ENCODE data around the gene LAMC2. TPM values are rescaled to one million over a fixed set of nuclear protein-coding genes. Genes with fewer than 3 reads are reported as not detected.

The LAMC2 gene
- total and polyA plus RNA-seq, 7 donors, result 0.25 to 1.3 (median 0.99) TPM

GRCh38 chr1:183194527-183195141, 8.6 kb downstream of the LAMC2 start:
- Histone ChIP-seq H3K4me3 (no peak overlapping the region), H3K27ac (no peak overlapping the region), H3K27me3 (ENCODE audit: insufficient read depth in 3 of 3, low read length in 2 of 3) (peaks cover 0 to 4% (median 0%) of the 10 kb centered on the region in 3 donors), H3K36me3 (ENCODE audit: insufficient read depth in 1 of 2, low read depth in 1 of 2) (no peaks in the 10 kb centered on the region), H3K4me1 (no peaks in the 10 kb centered on the region), H3K9me3 (no peaks in the 10 kb centered on the region)
- 61 to 79% (median 64%) methylated on average over 1 of the region's 1 CpG for WGBS, 3 donors
- intact Hi-C loops (cut with DNase I), result no loop called here
- TF ChIP-seq CTCF (IDR thresholded peaks at IDR 0.05), result no peak
- ATAC-seq (peak in 1 of 4 donors; percentile 10), DNase-seq (no peak)

- TF ChIP-seq CTCF (IDR thresholded peaks at IDR 0.05), result no peak
- 27 to 32% (median 31%) methylated on average over 3 of the region's 3 CpGs for WGBS, 3 donors
- ATAC-seq, result peak in 3 of 4 donors; percentile 38 to 47 (median 39)
- no peak for DNase-seq
- Histone ChIP-seq H3K27me3 (ENCODE audit: insufficient read depth in 3 of 3, low read length in 2 of 3) (peaks cover 0 to 7% (median 0%) of the 10 kb centered on the region in 3 donors), H3K27ac (no peak overlapping the region), H3K4me3 (no peak overlapping the region), H3K36me3 (ENCODE audit: insufficient read depth in 1 of 2, low read depth in 1 of 2) (no peaks in the 10 kb centered on the region), H3K4me1 (no peaks in the 10 kb centered on the region), H3K9me3 (no peaks in the 10 kb centered on the region)
- intact Hi-C loops (cut with DNase I), result no loop called here
Measured at GRCh38 chr1:183195142-183195574, 9.1 kb downstream of the LAMC2 start.

- ATAC-seq, result no peak
- no peak for TF ChIP-seq CTCF (IDR thresholded peaks at IDR 0.05)
Measured at GRCh38 chr1:183197762-183198161, 11.7 kb downstream of the LAMC2 start.

GRCh38 chr1:183198463-183198862, 12.4 kb downstream of the LAMC2 start:
- no peaks in the 10 kb centered on the region for H3K4me1 ChIP-seq
- DNase-seq (peak; percentile 41 to 70), ATAC-seq (peak; percentile 36 to 95 (median 94))
- no peak overlapping the region for H3K27ac ChIP-seq
- no peaks in the 10 kb centered on the region for H3K36me3 ChIP-seq (ENCODE audit: insufficient read depth in 1 of 2, low read depth in 1 of 2)
- H3K4me3 ChIP-seq, result no peak overlapping the region
- no peaks in the 10 kb centered on the region for H3K9me3 ChIP-seq
- TF ChIP-seq CTCF (IDR thresholded peaks at IDR 0.05), result no peak
- intact Hi-C loops (cut with DNase I), result no loop called here
- 63 to 75% (median 73%) methylated on average over 9 of the region's 9 CpGs for WGBS, 3 donors
- peaks cover 0 to 7% (median 0%) of the 10 kb centered on the region in 3 donors for H3K27me3 ChIP-seq (ENCODE audit: insufficient read depth in 3 of 3, low read length in 2 of 3)

More at GRCh38 chr1:183197762-183198161, 11.7 kb downstream of the LAMC2 start:
- Histone ChIP-seq H3K27ac (no peak overlapping the region), H3K27me3 (ENCODE audit: insufficient read depth in 3 of 3, low read length in 2 of 3) (peaks cover 0 to 7% (median 0%) of the 10 kb centered on the region in 3 donors), H3K36me3 (ENCODE audit: insufficient read depth in 1 of 2, low read depth in 1 of 2) (no peaks in the 10 kb centered on the region), H3K9me3 (no peaks in the 10 kb centered on the region), H3K4me1 (no peaks in the 10 kb centered on the region), H3K4me3 (no peak overlapping the region)
- 61 to 67% (median 66%) methylated on average over 4 of the region's 4 CpGs for WGBS, 3 donors
- intact Hi-C loops (cut with DNase I), result no loop called here
- DNase-seq, result no peak

- intact Hi-C loops (cut with DNase I), result no loop called here
- H3K9me3 ChIP-seq, result no peaks in the 10 kb centered on the region
- H3K27ac ChIP-seq, result no peak overlapping the region
- no peaks in the 10 kb centered on the region for H3K4me1 ChIP-seq
- TF ChIP-seq CTCF (IDR thresholded peaks at IDR 0.05), result no peak
- H3K36me3 ChIP-seq (ENCODE audit: insufficient read depth in 1 of 2, low read depth in 1 of 2), result no peaks in the 10 kb centered on the region
- no peak overlapping the region for H3K4me3 ChIP-seq
- 84 to 93% (median 89%) methylated on average over 3 of the region's 3 CpGs for WGBS, 3 donors
- ATAC-seq (no peak), DNase-seq (no peak)
- H3K27me3 ChIP-seq (ENCODE audit: insufficient read depth in 3 of 3, low read length in 2 of 3), result peaks cover 0 to 7% (median 0%) of the 10 kb centered on the region in 3 donors
Measured at GRCh38 chr1:183199304-183199703, 13.2 kb downstream of the LAMC2 start.

All from psoas muscle (tissue), 8 donors.